IPS-18c (cell line): ENCODE measurements around the gene SMARCAD1.

Experiments used
- H3K4me3 ChIP-seq: 2 replicates; pipeline ENCODE4 v1.7.0; 2013; ENCODE audit warnings: low read depth, mild to moderate bottlenecking, low read length, moderate library complexity; ENCODE audit not compliant: insufficient read depth
- H3K9me3 ChIP-seq: one replicate; pipeline ENCODE4 v1.6.1; 2013; ENCODE audit warnings: mild to moderate bottlenecking, low read length, moderate library complexity; ENCODE audit not compliant: control insufficient read depth, insufficient read depth

SMARCAD1 gene

DNA sequence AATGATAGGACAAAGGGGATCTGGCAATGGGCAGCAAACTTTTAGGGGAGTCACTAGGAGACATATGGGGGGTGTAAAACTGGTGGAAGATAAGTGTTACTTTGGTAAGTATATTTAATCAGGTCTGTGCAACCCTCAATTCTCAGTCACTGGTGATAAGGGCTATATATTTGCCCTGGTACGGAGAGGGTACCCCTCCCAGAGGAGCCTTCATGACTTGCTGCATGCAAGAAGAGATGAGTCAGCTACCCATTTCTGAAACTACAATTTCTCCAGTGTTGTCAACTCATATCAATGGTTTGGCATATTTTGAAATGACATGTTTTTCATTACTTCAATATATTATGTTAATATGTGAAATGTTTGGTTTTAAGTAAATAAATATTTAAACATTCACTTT, 14.3 kb downstream of the SMARCAD1 start:
- H3K9me3 ChIP-seq, result no peaks in the 10 kb centered on the region
- no peak overlapping the region for H3K4me3 ChIP-seq

DNA sequence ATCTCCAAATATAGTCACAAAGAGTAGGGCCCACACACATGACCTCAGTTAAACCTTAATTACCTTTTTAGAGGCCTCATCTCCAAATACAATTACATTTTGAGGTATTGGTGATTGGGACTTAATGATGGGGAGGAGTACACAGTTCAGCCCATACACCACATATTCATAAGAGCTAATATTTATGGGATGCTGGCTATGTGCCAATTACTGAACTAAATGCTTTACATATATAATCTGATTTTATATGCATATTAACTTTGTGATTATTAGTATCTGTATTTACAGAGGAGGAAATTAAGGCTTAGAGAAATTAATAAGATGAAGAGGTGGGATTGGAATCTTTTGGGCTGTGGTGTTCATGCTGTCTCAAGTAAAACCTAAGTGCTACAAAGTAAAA, 17.8 kb downstream of the SMARCAD1 start:
- H3K4me3 ChIP-seq, result no peak overlapping the region
- no peaks in the 10 kb centered on the region for H3K9me3 ChIP-seq

DNA sequence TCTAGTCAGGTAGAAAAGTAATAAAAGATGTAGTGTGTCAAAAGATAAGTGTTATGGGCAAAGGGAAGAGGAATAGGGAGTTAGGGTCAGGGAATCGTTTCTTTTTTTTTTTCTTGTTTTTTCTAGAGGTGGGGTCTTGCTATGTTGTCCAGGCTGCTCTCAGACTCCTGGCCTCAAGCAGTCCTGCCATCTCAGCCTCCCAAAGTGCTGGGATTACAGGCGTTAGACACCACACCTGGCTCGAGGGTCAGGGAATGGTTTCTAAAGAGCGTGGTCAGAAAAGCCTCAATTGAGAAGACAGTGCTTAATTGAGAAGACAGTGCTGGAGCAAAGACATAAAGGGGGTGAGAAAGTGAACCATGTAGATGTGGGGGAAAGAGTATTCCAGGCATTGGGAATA, 19.1 kb downstream of the SMARCAD1 start:
- H3K9me3 ChIP-seq, result no peaks in the 10 kb centered on the region
- no peak overlapping the region for H3K4me3 ChIP-seq

DNA sequence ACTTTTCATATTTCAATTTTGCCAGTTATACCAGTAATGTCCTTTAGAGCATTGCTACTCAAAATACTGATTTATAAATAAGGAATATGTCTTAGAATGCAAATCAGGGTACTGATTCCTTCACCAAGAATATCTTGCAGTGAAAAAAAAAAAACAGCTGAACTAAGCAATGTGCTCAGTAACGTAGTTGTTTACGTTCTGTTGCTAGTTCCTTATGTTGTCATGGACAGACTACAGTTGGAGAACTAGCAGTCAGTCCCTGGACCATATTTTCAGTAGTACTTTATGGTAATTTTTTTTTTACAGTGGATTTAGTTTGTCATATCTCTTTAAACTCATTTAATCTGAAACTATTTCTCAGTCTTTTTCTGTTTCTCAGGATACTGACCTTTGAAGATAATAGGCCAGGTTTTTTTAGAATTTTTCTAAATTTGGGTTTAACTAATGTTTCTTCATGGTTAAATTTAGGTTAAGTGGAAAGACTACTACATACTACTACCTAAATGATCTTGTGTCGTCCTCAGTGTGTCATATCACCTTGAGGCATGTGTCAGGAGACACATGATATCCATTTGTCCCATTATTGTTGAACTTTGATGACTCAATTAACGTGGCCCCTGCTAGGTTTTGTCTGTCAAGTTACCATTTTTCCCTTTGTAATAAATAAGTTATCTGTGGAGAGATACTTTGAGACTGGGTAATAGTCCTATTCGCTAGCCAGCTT, 21.0 kb downstream of the SMARCAD1 start:
- Histone ChIP-seq H3K9me3 (no peaks in the 10 kb centered on the region), H3K4me3 (no peak overlapping the region)

DNA sequence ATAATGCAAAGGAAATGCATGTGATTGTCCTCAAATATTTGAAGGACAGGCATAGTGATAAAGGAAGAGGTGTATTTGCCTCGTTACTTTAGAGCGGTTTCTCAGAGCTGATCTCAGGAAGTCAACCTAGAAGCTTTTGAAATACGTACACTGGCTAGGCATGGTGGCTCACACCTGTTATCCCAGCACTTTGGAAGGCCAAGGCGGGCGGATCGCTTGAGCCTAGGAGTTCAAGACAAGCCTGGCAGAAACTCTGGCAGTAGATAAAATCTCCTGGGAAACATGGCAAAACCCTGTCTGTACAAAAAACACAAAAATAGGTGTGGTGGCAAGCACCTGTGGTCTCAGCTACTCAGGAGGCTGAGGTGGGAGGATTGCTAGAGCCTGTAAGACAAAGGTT, 24.9 kb downstream of the SMARCAD1 start:
- Histone ChIP-seq H3K9me3 (no peaks in the 10 kb centered on the region), H3K4me3 (no peak overlapping the region)

DNA sequence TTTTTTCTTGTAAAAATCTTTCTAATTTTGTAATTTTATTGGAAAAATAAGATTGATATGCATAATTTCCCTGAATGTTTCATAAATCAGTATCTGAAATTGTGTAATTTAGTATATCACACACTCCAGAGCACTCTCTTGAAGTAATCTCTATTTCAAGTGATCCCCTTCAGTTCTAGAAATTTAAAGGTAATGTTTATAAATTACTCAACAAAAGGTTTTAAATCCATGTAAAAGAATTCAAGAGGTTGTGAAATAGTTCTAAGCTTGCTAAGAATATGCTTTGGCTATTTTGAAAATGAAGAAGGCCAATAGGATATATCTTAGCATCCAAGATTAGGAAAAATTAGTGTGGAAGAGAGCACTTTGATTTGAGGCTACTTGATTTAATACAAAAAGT, 28.2 kb downstream of the SMARCAD1 start:
- H3K4me3 ChIP-seq, result no peak overlapping the region

DNA sequence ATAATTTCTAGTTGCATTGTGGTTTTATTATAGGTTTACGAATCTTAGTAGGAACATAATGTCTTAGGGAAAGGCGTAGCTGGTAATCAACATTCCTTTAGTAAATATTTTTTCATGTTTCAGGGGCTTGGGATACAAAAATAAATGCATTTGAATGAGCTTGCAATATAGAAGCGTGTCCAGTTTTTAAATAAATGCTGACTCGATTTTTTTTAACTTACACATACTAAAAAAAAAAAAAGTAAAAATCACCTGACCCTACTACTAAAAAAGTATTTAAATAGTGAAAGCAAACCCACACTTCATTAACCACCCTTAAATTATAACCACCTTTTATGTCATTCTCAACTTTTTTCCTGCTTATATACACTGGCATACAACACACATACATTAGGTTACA, 29.6 kb downstream of the SMARCAD1 start:
- no peak overlapping the region for H3K4me3 ChIP-seq

More for the DNA sequence above, 28.2 kb downstream of the SMARCAD1 start:
- H3K9me3 ChIP-seq, result no peaks in the 10 kb centered on the region

DNA sequence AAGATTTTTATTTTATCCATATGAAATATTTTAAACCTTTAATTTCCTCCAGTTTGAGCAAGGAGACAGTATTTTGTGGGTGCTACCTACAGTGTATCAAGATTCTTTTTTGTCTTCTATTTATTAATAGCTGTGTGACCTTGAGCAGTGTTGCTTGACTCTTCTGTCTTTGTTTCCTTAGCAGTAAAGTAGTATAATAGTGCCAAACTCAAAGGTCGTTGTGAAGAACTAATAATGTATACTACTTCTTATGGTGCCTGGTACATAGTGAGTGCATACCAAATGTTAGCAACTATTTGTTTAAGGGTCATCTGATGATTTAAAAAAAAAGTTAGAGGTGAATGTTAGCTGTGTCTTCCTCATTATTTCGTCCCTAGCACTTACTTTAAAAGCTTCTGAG, 30.5 kb downstream of the SMARCAD1 start:
- H3K9me3 ChIP-seq, result no peaks in the 10 kb centered on the region

More for the DNA sequence above, 29.6 kb downstream of the SMARCAD1 start:
- H3K9me3 ChIP-seq, result no peaks in the 10 kb centered on the region

DNA sequence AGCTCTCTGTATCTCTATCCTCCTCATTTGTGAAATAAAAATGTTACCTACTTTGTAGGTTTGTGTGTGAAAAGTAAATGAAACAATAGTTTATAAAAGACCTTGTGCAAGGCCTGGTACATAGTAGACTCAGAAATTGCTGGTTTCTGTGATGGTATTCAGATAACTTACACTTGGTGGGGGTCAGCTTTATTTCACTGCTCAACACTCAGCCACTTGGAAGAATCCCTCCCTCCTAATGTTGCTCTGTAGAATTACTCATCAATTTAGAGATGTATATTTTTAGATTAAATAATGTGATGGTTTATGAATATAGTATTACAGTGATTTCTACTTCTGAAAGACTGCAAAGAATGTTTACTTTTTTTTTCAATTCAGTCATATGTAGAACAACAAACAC, 32.7 kb downstream of the SMARCAD1 start:
- Histone ChIP-seq H3K9me3 (no peaks in the 10 kb centered on the region), H3K4me3 (no peak overlapping the region)

More for the DNA sequence above, 30.5 kb downstream of the SMARCAD1 start:
- no peak overlapping the region for H3K4me3 ChIP-seq

DNA sequence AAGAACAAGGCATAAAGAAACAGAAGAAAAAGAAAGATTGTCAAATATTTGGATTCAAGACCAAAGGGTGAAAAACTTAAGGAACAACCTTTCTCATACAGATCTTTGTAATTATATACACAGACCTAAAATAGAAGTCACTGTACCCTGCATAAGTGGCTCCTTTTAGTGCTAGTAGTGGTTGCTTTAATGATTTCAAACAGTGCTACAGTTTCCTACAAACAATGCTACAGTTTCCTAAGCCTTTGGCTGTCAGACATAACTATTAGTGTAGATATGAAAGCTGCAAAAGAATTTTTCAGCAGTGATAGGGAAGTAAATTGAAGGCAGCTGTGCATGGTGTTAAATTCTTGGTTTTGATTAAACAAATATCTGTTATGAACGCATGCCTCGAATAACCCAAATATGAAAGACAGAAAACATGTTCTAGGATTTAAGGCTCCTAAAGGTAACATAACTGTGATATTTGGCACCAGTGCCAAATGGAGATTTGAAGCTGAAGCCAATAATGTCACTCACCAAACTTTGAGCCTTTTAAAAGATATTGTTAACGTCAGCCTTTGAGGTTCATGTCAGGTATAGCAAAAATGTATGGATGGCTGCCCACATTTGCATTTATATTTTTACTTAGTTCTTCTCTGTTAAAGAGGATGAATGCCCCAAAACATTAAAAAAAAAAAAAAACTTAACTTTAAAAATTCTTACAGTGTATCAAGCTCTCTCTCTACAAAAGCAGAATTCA, 36.6 kb downstream of the SMARCAD1 start:
- Histone ChIP-seq H3K4me3 (no peak overlapping the region), H3K9me3 (no peaks in the 10 kb centered on the region)

DNA sequence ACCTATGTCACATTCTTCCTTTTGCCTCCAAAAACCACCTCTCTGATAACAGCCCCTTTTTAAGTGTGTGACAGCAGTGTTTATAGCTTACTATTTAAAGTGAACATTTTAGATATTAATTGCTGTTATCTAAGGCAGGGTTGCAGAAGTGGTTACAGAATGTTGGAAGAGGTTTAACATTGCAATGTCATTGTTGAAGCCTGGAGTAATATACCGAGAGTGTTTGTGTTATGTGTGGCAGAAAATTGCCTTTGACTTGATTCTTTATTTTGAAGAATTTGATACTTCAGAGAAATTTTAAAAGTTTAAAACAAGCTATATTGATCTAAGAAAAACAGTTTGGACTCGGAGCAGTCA, 37.1 kb downstream of the SMARCAD1 start:
- Histone ChIP-seq H3K4me3 (no peak overlapping the region), H3K9me3 (no peaks in the 10 kb centered on the region)

DNA sequence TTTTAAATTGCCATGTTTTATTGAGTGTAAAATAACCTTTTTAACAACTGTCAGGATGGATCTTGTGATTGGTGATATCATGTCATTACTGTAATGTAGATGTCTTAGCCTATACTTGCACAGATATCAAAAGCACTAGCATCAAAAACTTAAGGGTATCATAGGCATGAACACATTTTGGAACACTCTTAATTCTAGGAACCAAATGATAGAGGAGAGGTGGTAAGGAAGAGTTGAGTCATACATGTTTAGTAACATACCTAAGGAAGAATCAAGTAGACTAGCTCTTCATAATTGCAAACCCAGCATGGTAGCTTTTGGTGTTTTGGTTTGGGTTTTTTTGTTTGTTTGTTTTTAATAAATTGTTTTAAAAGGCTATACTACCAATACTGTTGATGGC, 43.4 kb downstream of the SMARCAD1 start:
- H3K9me3 ChIP-seq, result no peaks in the 10 kb centered on the region
- no peak overlapping the region for H3K4me3 ChIP-seq

DNA sequence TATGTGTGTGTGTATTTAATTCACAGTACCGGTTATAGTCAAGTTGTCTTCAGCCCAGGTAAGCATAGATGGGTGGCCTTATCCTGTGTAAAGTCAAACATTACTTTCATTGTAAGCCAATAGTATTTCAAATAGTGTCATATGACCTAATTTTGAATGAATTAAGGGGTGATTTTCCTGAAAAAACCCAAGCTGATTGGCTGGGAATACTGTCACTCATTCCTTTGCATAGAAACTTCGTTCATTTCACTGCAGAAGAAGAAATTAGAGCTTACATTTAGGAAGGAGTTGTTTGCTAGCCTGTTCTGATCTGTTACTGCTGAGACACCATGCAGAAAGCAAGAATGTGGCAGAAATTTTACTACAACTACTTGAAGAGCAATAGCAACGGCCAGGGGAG, 45.4 kb downstream of the SMARCAD1 start:
- Histone ChIP-seq H3K9me3 (no peaks in the 10 kb centered on the region), H3K4me3 (no peak overlapping the region)

DNA sequence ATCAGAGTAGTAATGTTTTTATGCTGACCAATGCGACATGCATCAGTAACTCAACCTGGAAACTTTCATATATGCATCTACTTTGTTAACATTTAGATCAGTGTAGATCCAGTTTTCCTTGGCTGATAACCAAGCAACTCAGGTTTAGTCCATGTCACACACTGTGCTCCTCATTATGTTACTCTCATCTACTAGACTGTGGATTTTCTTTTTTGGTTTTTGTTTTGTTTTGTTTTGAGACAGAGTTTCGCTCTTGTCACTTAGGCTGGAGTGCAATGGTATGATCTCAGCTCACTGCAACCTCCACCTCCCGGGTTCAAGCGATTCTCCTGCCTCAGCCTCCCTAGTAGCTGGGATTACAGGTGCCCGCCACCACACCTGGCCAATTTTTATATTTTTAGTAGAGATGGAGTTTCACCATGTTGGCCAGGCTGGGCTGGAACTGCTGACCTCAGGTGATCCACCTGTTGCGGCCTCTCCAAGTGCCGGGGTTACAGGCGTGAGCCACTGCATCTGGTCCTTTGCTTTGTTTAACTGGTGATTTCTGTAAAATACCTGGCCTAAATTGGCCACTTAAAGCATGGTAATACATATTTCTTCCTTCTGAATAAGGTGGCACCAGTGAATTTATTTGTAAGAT, 48.6 kb downstream of the SMARCAD1 start:
- Histone ChIP-seq H3K4me3 (no peak overlapping the region), H3K9me3 (no peaks in the 10 kb centered on the region)

DNA sequence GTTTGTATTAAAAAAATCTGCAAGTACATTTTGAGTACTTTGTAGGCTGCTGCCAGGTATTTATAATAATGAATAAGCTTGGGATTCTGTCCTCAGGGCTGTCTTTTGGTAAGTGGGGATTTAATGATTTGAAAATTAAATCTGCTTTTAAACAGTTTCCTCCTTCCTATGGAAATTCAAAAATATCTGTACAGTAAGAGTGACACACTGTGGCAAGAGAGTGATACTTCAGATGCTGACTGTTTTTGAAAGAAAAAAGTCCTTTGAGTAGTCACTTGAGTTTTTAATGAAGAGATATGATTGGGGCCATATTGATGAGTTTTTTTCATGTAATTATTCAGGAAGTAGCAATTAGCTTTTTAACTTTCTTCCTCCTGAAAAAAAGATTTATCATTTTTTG, 49.2 kb downstream of the SMARCAD1 start:
- no peaks in the 10 kb centered on the region for H3K9me3 ChIP-seq
- H3K4me3 ChIP-seq, result no peak overlapping the region

DNA sequence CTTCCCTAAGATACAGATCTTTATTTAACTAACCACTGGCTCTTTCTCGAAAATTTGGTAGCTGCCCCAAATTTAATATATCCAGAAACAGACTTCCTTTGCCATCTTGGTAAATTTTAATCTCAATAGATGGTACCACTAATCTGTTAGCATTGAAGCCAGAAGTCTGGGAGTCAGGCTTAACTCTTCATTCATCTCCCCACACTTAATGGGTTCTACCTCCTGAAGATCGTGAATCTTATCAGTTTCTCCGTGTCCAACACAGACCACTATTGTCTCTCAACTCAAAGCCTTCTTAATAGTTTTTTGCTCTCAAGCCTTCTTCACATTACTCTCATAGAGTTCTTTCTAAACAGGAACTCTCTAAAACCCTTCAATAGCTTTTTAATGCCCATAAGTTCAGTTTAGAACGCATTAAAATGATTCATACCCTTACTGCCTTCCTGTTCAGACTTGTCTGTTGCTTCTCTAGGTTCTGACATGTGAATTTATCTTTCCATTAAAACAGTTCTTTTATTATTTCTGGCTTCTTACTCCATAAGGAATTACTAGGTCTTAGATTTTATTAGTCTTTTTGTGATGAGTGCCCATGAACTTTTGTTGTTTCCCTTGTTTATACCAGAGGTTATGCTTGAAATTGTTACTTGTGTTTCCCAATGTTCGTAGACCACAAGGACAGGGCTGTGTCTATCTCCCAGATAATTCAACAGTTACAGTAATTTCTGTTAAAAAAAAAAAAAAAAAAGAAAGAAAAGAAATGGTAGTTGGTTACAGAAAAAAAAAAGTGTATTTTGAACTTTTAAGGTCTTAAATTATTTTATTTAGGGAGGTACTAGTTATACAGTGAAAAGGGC, 54.7 kb downstream of the SMARCAD1 start:
- Histone ChIP-seq H3K4me3 (no peak overlapping the region), H3K9me3 (no peaks in the 10 kb centered on the region)

DNA sequence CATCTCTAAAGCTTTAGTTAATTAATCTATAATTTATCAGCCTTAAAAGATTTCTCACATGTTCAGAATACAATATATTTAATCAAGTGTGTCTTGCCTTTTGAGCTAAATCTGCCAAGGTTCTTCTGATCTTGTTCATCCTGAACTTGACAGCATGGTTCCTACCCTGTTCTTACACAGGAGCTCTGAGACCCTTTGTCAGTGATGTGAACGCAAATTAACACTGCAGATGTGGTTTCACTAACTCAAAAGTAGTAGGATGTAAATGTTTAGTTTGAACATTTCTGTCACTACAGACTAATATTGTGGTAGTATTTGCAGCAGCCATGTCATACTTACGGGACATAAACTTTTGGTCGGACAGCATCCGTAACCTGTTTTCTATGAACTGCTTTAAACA, 59.4 kb downstream of the SMARCAD1 start:
- H3K9me3 ChIP-seq, result no peaks in the 10 kb centered on the region
- H3K4me3 ChIP-seq, result no peak overlapping the region
